Kidney (tissue), 14 donors: ENCODE measurements around the gene CFAP20DC. TPM values are rescaled to one million over a fixed set of nuclear protein-coding genes. Genes with fewer than 3 reads are reported as not detected.
A peak's percentile ranks its signal among the peaks of the same experiment; 100 is the strongest.

Experiments used
- DNase-seq, 5 donors: peaks; one replicate each; pipeline ENCODE4 v3.0.0-alpha.2; 2013 to 2020
- FAIRE-seq: peaks from 2 replicates; lab custom pipeline; 2012; peaks lifted over from hg19 to GRCh38; lab: Jason Lieb, UNC
- H3K27ac ChIP-seq, 2 donors: one replicate each; pipeline ENCODE4 v1.7.0; 2013; ENCODE audit warnings: low read depth in 2 of 2, low read length in 2 of 2, inconsistent platforms in 1 of 2
- H3K27me3 ChIP-seq: one replicate; pipeline ENCODE4 v1.7.1; 2013; ENCODE audit warnings: low read length, inconsistent platforms; ENCODE audit not compliant: control insufficient read depth, insufficient read depth
- H3K36me3 ChIP-seq, 3 donors: one replicate each; pipeline versions ENCODE4 v1.7.0 to v1.7.1; 2013; ENCODE audit warnings: low read length in 3 of 3, control low read depth in 1 of 3, inconsistent platforms in 1 of 3; ENCODE audit not compliant: insufficient read depth in 3 of 3, control insufficient read depth in 2 of 3
- H3K4me1 ChIP-seq, 3 donors: one replicate each; pipeline versions ENCODE4 v1.7.0 to v1.7.1; 2013; ENCODE audit warnings: low read length in 3 of 3, inconsistent platforms in 1 of 3, low read depth in 1 of 3; ENCODE audit not compliant: control insufficient read depth in 2 of 3, insufficient read depth in 2 of 3
- H3K4me3 ChIP-seq, 3 donors: one replicate each; pipeline versions ENCODE4 v1.7.0 to v1.8.1; 2013; ENCODE audit warnings: low read length in 3 of 3, control low read depth in 1 of 3, inconsistent platforms in 1 of 3
- H3K9ac ChIP-seq, 3 donors: one replicate each; pipeline versions ENCODE4 v1.7.0 to v1.7.1; 2013; ENCODE audit warnings: low read length in 3 of 3, control low read depth in 1 of 3, inconsistent platforms in 1 of 3
- H3K9me3 ChIP-seq, 3 donors: one replicate each; pipeline versions ENCODE4 v1.7.0 to v1.7.1; 2013; ENCODE audit warnings: low read length in 3 of 3, control low read depth in 1 of 3, inconsistent platforms in 1 of 3; ENCODE audit not compliant: control insufficient read depth in 2 of 3, insufficient read depth in 1 of 3
- CTCF ChIP-seq: IDR thresholded peaks from 3 replicates; pipeline ENCODE4 v1.5.1; 2012; ENCODE audit warnings: mild to moderate bottlenecking, moderate library complexity, borderline replicate concordance; ENCODE audit not compliant: insufficient read depth; ENCODE audit errors: extremely low read depth
- intact Hi-C: fragments of 100-400 bp; cut with DNase I; formaldehyde crosslinking; loops from one replicate; pipeline ENCODE4 v1.11.1; 2022
- polyA plus RNA-seq: library from polyadenylated mRNA; stranded (reverse); fragments of 350-450 nt; fragmentation: Illumina TruSeq; extraction: RNeasy Lipid Tissue Mini Kit (QIAGEN cat#74804); gene quantifications from one replicate; pipeline ENCODE4 v1.2.3, GENCODE V29; 2014; ENCODE audit warnings: low read depth, low replicate concordance; ENCODE audit not compliant: insufficient read depth
- total RNA-seq: library from RNA; stranded (reverse); fragmentation: NEBNext Ultra II Directional; extraction: Animal tissue kit (Norgen Biotek cat#: 25700); gene quantifications from one replicate; pipeline ENCODE4 v1.2.1, GENCODE V29; 2021
- donor health status: control.
- donor health status: control.
- donor health status: control.
- donor health status: control.
- donor health status: control.
- donor health status: DM: yes; HTN: yes; CAD: no.
- donor health status: Normal renal cell carcinoma (clear cell type).

Gene CFAP20DC
- total and polyA plus RNA-seq, 2 donors from 2014 or later = 0.73 to 3.2 TPM

GRCh38 chr3:58766587-58767282 lies 283.1 kb downstream of the CFAP20DC start:
- intact Hi-C loops = no loop called here
- H3K9ac ChIP-seq = no peak overlapping the region
- H3K4me3 ChIP-seq = no peak overlapping the region
- H3K27ac ChIP-seq = no peak overlapping the region
- no peak for DNase-seq
- H3K9me3 ChIP-seq = no peaks in the 10 kb centered on the region
- no peaks in the 10 kb centered on the region for H3K4me1 ChIP-seq
- no peak for FAIRE-seq
- H3K36me3 ChIP-seq = no peaks in the 10 kb centered on the region
- TF ChIP-seq CTCF = no peak
- no peaks in the 10 kb centered on the region for H3K27me3 ChIP-seq

- Histone ChIP-seq H3K9ac (no peak overlapping the region), H3K4me3 (no peak overlapping the region), H3K4me1 (no peaks in the 10 kb centered on the region), H3K27me3 (no peaks in the 10 kb centered on the region), H3K36me3 (no peaks in the 10 kb centered on the region), H3K9me3 (no peaks in the 10 kb centered on the region), H3K27ac (no peak overlapping the region)
- DNase-seq (no peak), FAIRE-seq (no peak)
- TF ChIP-seq CTCF = no peak
- intact Hi-C loops = no loop called here
These were observed 294.7 kb downstream of the CFAP20DC start for GRCh38 chr3:58755150-58755549.

GRCh38 chr3:58754074-58754473 lies 295.8 kb downstream of the CFAP20DC start:
- H3K9me3 ChIP-seq = no peaks in the 10 kb centered on the region
- H3K27me3 ChIP-seq = no peaks in the 10 kb centered on the region
- H3K9ac ChIP-seq = no peak overlapping the region
- no peak for FAIRE-seq
- H3K4me3 ChIP-seq = no peak overlapping the region
- no peaks in the 10 kb centered on the region for H3K36me3 ChIP-seq
- intact Hi-C loops = no loop called here
- DNase-seq = peak in 1 of 5 donors; percentile 4
- H3K4me1 ChIP-seq = no peaks in the 10 kb centered on the region
- TF ChIP-seq CTCF = no peak
- H3K27ac ChIP-seq = no peak overlapping the region
